PC-3 (cell line): ENCODE data around the gene CLTCL1. TPM values are rescaled to one million over a fixed set of nuclear protein-coding genes. Genes with fewer than 3 reads are reported as not detected.

Source experiments
- ATAC-seq: fragments of 200-7000 bp; cut with Tn5 transposase; 2 replicates; pipeline ENCODE4 v1.9.1; 2020; ENCODE audit warnings: mild to moderate bottlenecking, moderate library complexity
- BruUV-seq: library from RNA; stranded (reverse); fragments of 400-500 nt; replicated peaks from 2 replicates; lab custom pipeline; 2021; lab: Mats Ljungman, UMichigan
- CTCF ChIA-PET: fragments of 300-600 bp; sonication (Branson Sonifier 250); formaldehyde crosslinking; loops from one replicate; lab custom pipeline; 2022; ENCODE audit warnings: antibody characterized with exemption; lab: Charles Lee
- POLR2A ChIA-PET: fragments of 300-600 bp; sonication (Branson Sonifier 250); formaldehyde crosslinking; loops from one replicate; lab custom pipeline; 2022; ENCODE audit warnings: antibody characterized with exemption; ENCODE audit not compliant: unreplicated experiment; lab: Charles Lee
- DNase-seq: peaks from one replicate; pipeline ENCODE4 v3.0.0-alpha.2; 2015
- H2AFZ ChIP-seq: fragments of 300-600 bp; sonication (generic); 2 replicates; pipeline ENCODE4 v1.6.0; 2016; ENCODE audit warnings: antibody characterized with exemption, low read length
- H3F3A ChIP-seq: fragments of 300-600 bp; sonication (generic); one replicate; pipeline ENCODE4 v1.6.0; 2017; ENCODE audit warnings: antibody characterized with exemption, low read length, control low read depth, mild to moderate bottlenecking; ENCODE audit not compliant: unreplicated experiment
- H3K27ac ChIP-seq: fragments of 300-600 bp; sonication (generic); 2 replicates; pipeline ENCODE4 v1.5.1; 2016; ENCODE audit warnings: mild to moderate bottlenecking, low read length
- H3K27me3 ChIP-seq: fragments of 300-600 bp; sonication (generic); 2 replicates; pipeline ENCODE4 v1.6.1; 2016; ENCODE audit warnings: low read length, mixed read lengths
- H3K36me3 ChIP-seq: fragments of 300-600 bp; sonication (generic); 2 replicates; pipeline ENCODE4 v1.6.1; 2016; ENCODE audit warnings: low read depth, mixed run types, low read length, mixed read lengths
- H3K4me1 ChIP-seq: fragments of 300-600 bp; sonication (generic); 2 replicates; pipeline ENCODE4 v1.5.1; 2016; ENCODE audit warnings: low read length; ENCODE audit not compliant: insufficient read depth
- H3K4me2 ChIP-seq: fragments of 300-600 bp; sonication (generic); 2 replicates; pipeline ENCODE4 v1.6.0; 2016; ENCODE audit warnings: low read length
- H3K4me3 ChIP-seq: fragments of 300-600 bp; sonication (generic); 2 replicates; pipeline ENCODE4 v1.5.1; 2016; ENCODE audit warnings: mild to moderate bottlenecking, low read length, mixed read lengths
- H3K79me2 ChIP-seq: fragments of 300-600 bp; sonication (generic); 2 replicates; pipeline ENCODE4 v1.6.1; 2017; ENCODE audit warnings: low read length, mixed read lengths
- H3K9ac ChIP-seq: fragments of 300-600 bp; sonication (generic); 2 replicates; pipeline ENCODE4 v1.6.0; 2016; ENCODE audit warnings: mild to moderate bottlenecking, low read length
- H3K9me2 ChIP-seq: fragments of 300-600 bp; sonication (generic); replicated peaks from 2 replicates; pipeline ENCODE4 v1.6.1; 2016; ENCODE audit warnings: mixed run types, low read length, mixed read lengths
- H3K9me3 ChIP-seq: fragments of 300-600 bp; sonication (generic); 2 replicates; pipeline ENCODE4 v1.6.1; 2016; ENCODE audit warnings: low read length, mixed read lengths
- H4K20me1 ChIP-seq: fragments of 300-600 bp; sonication (generic); 2 replicates; pipeline ENCODE4 v1.6.1; 2016; ENCODE audit warnings: low read length, mixed read lengths
- CTCF ChIP-seq: fragments of 300-600 bp; sonication (generic); conservative IDR thresholded peaks from 2 replicates; pipeline ENCODE4 v1.5.1; 2017; ENCODE audit warnings: antibody characterized with exemption, low read depth, mild to moderate bottlenecking, low read length
- EZH2 ChIP-seq: fragments of 300-600 bp; sonication (generic); IDR thresholded peaks from one replicate; pipeline ENCODE4 v1.6.1; 2017; ENCODE audit warnings: antibody characterized with exemption, mild to moderate bottlenecking, low read length; ENCODE audit not compliant: unreplicated experiment
- EZH2phosphoT487 ChIP-seq: fragments of 300-600 bp; sonication (generic); IDR thresholded peaks from 2 replicates; pipeline ENCODE4 v1.6.1; 2018; ENCODE audit warnings: mild to moderate bottlenecking, antibody characterized with exemption, low read length, borderline replicate concordance
- intact Hi-C: fragments of 100-400 bp; cut with micrococcal nuclease; formaldehyde crosslinking; loops from 2 replicates; pipeline ENCODE4 v1.9.0; 2023
- total RNA-seq: library from RNA; depleted of rRNA; stranded (reverse); fragments of >200 nt; gene quantifications from 2 replicates; pipeline ENCODE4 v1.2.3, GENCODE V29; 2014

CLTCL1 gene
- total RNA-seq, 1 experiment from 2014 or later, result 5.5 TPM

- H3K79me2 ChIP-seq, result no peaks in the 10 kb centered on the region
- no peaks in the 10 kb centered on the region for H4K20me1 ChIP-seq
- no peak for TF ChIP-seq EZH2phosphoT487
- intact Hi-C loops, result no loop called here
- no peak overlapping the region for H3K9ac ChIP-seq
- DNase-seq (no peak), ATAC-seq (no peak)
- H3K36me3 ChIP-seq, result no peaks in the 10 kb centered on the region; the same call in 1 of the 2 replicates
- H3K4me1 ChIP-seq, result no peaks in the 10 kb centered on the region
- no peaks in the 10 kb centered on the region for H3K27me3 ChIP-seq
- H3K9me2 ChIP-seq, result no peaks in the 10 kb centered on the region
- POLR2A ChIA-PET, result no interaction called here
- no peak overlapping the region for H3K4me3 ChIP-seq
- BruUV-seq, result no TSS peak
- no peak overlapping the region for H3K4me2 ChIP-seq
- H2AFZ ChIP-seq, result no peak overlapping the region
- H3K27ac ChIP-seq, result no peak overlapping the region
- CTCF ChIA-PET, result no interaction called here
- no peaks in the 10 kb centered on the region for H3F3A ChIP-seq
- H3K9me3 ChIP-seq, result no peaks in the 10 kb centered on the region
Observed at GRCh38 chr22:19134176-19134831, 157.2 kb downstream of the CLTCL1 start.

GRCh38 chr22:19133561-19133960 lies 158.0 kb downstream of the CLTCL1 start:
- H3K79me2 ChIP-seq, result no peaks in the 10 kb centered on the region
- BruUV-seq, result no TSS peak
- H4K20me1 ChIP-seq, result no peaks in the 10 kb centered on the region
- intact Hi-C loops, result no loop called here
- no peaks in the 10 kb centered on the region; the same call in 1 of the 2 replicates for H3K36me3 ChIP-seq
- no peaks in the 10 kb centered on the region for H3K9me2 ChIP-seq
- no peaks in the 10 kb centered on the region for H3K9me3 ChIP-seq
- no peak overlapping the region for H3K4me3 ChIP-seq
- no peaks in the 10 kb centered on the region for H3F3A ChIP-seq
- H3K9ac ChIP-seq, result no peak overlapping the region
- H2AFZ ChIP-seq, result no peak overlapping the region
- no peak overlapping the region for H3K27ac ChIP-seq
- H3K27me3 ChIP-seq, result no peaks in the 10 kb centered on the region
- TF ChIP-seq CTCF (no peak), EZH2phosphoT487 (no peak), EZH2 (no peak)
- DNase-seq (no peak), ATAC-seq (no peak)
- ChIA-PET CTCF (no interaction called here), POLR2A (no interaction called here)
- no peak overlapping the region for H3K4me2 ChIP-seq
- H3K4me1 ChIP-seq, result no peaks in the 10 kb centered on the region

- ChIA-PET CTCF (no interaction called here), POLR2A (no interaction called here)
- Histone ChIP-seq H3K27ac (no peak overlapping the region), H3K27me3 (no peaks in the 10 kb centered on the region), H3K9me3 (no peaks in the 10 kb centered on the region), H4K20me1 (no peaks in the 10 kb centered on the region), H3K4me1 (no peaks in the 10 kb centered on the region), H3K4me3 (no peak overlapping the region), H3K36me3 (no peaks in the 10 kb centered on the region; the same call in 1 of the 2 replicates), H3K4me2 (no peak overlapping the region), H3F3A (no peaks in the 10 kb centered on the region), H2AFZ (no peak overlapping the region), H3K9ac (no peak overlapping the region), H3K9me2 (no peaks in the 10 kb centered on the region), H3K79me2 (no peaks in the 10 kb centered on the region)
- intact Hi-C loops, result no loop called here
- DNase-seq (no peak), ATAC-seq (no peak)
- TF ChIP-seq EZH2phosphoT487, result no peak
- no peak for TF ChIP-seq EZH2
- TF ChIP-seq CTCF, result no peak
- BruUV-seq, result no TSS peak
Observed at GRCh38 chr22:19132693-19133400, 158.7 kb downstream of the CLTCL1 start.
